ENCODE data around the gene KCNMA1.

DNA sequence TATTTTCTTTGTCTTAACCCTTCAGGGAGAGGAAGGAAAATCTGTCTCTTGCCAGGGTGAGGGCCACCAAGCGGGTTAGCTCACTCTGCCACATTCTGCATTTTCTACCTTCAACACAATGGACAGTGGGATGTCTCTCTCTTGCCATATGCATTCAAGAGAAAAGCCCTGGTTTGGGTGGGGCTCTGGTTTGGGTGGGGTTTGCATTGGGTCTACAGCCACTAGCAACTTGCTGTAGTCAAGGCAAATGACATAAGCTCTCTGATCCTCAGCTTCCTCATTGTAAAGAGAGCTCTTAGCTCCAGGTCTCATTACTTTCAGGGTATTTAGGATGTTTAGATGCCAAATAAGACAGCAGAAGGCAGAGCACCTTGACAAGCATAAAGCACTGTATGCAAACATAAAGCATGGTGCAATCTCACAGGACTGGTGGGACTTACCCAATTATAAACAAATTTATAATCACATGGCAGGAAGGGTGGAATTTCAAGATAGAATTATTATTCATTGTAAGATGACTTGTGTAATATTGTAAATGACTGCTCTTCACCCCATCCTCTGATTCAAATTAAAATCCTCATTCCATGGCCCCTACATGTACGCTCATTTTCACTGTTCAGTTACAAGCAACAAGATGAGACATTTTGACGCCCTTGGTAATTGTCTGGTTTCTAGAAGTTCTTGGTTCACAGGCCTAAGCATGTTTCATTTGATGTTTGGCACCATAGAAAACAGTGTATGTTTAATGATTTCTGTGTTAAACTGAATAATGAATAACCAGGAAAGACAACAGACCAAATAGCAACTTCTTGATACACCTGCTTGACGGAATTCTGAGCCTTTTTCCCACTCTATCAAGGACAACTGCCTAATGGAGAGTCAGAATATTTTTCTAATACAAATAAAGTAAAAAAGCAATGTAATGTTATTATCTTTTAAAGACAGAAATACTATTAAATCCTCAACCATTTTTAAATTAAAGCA, 258.9 kb downstream of the KCNMA1 start:
- TF ChIP-seq, protein P1, sequence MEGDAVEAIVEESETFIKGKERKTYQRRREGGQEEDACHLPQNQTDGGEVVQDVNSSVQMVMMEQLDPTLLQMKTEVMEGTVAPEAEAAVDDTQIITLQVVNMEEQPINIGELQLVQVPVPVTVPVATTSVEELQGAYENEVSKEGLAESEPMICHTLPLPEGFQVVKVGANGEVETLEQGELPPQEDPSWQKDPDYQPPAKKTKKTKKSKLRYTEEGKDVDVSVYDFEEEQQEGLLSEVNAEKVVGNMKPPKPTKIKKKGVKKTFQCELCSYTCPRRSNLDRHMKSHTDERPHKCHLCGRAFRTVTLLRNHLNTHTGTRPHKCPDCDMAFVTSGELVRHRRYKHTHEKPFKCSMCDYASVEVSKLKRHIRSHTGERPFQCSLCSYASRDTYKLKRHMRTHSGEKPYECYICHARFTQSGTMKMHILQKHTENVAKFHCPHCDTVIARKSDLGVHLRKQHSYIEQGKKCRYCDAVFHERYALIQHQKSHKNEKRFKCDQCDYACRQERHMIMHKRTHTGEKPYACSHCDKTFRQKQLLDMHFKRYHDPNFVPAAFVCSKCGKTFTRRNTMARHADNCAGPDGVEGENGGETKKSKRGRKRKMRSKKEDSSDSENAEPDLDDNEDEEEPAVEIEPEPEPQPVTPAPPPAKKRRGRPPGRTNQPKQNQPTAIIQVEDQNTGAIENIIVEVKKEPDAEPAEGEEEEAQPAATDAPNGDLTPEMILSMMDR (conservative IDR thresholded peaks at IDR 0.05; ENCODE audit: low read depth, low read length) = no peak
- no peak for TF ChIP-seq EZH2 (IDR thresholded peaks at IDR 0.05; ENCODE audit: low read length, unreplicated experiment)

All from PC-3 (cell line).